Testis (tissue), 2 donors: Measurements from ENCODE around the gene PPP1R9A.

Experiments
- POLR2A ChIP-seq: fragments of 450-650 bp; IDR thresholded peaks from one replicate; pipeline ENCODE4 v1.6.1; 2017; ENCODE audit warnings: antibody characterized with exemption, mild to moderate bottlenecking, moderate library complexity
- TF ChIP-seq, protein P1 (sequence below), 3 experiments: fragments of 450-650 bp in 2 of 3; fragments of 200-600 bp in 1 of 3; sonication (generic) in 1 of 3; IDR thresholded peaks; one replicate each; pipeline ENCODE4 v1.5.1; 2016 to 2019; ENCODE audit warnings: antibody characterized with exemption in 3 of 3, mild to moderate bottlenecking in 2 of 3, moderate library complexity in 1 of 3

- TF ChIP-seq, protein P1, sequence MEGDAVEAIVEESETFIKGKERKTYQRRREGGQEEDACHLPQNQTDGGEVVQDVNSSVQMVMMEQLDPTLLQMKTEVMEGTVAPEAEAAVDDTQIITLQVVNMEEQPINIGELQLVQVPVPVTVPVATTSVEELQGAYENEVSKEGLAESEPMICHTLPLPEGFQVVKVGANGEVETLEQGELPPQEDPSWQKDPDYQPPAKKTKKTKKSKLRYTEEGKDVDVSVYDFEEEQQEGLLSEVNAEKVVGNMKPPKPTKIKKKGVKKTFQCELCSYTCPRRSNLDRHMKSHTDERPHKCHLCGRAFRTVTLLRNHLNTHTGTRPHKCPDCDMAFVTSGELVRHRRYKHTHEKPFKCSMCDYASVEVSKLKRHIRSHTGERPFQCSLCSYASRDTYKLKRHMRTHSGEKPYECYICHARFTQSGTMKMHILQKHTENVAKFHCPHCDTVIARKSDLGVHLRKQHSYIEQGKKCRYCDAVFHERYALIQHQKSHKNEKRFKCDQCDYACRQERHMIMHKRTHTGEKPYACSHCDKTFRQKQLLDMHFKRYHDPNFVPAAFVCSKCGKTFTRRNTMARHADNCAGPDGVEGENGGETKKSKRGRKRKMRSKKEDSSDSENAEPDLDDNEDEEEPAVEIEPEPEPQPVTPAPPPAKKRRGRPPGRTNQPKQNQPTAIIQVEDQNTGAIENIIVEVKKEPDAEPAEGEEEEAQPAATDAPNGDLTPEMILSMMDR (IDR thresholded peaks at IDR 0.05): peak in 1 of 3 experiments; percentile 5
- TF ChIP-seq POLR2A: no peak
Observed at GRCh38 chr7:95045236-95045923, 138.0 kb downstream of the PPP1R9A start.
